NCI-H345 treated with DMSO at 0.1 percent for 48 hours (cell line): Measurements from ENCODE around the gene DENND1C.
"Not testable (repeated sequence)": the region's sequence is repeated elsewhere in the genome, so short reads cannot be mapped to it uniquely, and the experiment has no call there.

Experiments
- DNase-seq: peaks from one replicate; lab custom pipeline; 2025; ENCODE audit not compliant: unreplicated experiment; lab: John Stamatoyannopoulos, UW

Gene DENND1C

DNA sequence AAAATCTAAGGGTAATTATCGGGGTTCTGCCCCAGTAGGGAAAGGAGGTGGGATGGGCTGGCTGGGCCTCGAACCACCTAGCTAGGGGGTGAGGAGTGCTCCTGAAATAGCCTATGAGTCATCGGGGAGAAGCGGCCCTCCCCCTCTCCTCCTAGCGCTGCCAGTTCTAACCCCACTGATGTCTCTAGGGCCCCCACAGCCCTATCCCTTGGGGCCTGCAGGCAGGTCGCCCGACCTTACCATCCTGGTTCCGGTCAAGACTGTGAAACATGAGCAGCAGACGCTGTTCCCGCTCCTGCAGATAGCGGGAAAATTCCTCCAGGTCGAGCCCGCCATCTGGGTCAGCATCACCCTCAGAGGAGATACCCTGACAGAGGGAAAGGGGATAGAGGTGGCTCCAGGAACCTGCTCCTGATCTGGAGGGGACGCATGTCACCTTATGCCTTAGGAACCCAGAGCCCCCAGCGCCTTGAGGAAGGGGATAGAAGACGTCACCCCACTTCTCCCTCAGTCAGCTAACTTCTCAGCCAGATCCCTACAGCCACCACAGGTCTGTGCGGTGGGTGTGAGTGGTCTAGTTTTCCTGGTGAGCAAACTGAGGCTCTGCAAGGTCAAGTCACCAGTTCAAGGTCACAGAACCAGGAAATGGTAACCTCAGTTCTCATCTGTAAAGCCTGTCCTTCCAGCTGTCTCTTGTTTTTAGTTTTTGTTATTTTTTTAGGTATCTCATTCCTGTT, 23.5 kb downstream of the DENND1C start:
- DNase-seq: no peak

DNA sequence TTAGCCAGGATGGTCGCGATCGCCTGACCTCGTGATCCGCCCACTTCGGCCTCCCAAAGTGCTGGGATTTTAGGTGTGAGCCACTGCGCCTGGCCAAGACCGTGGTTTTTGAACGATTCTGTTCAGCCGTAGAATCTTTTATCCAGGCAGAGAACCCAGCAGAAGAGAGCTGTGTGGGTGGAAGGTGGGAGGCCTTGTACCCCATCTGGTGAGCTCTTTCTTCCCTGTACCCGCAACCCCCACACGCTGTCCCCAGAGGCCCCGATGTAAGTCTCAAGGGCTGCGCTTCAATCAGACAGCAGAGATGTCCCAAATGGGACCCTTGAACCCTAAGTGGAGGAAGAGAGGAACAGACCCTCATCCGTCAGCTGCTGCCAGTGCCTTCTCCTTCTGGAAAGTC, 25.7 kb downstream of the DENND1C start:
- no peak for DNase-seq

DNA sequence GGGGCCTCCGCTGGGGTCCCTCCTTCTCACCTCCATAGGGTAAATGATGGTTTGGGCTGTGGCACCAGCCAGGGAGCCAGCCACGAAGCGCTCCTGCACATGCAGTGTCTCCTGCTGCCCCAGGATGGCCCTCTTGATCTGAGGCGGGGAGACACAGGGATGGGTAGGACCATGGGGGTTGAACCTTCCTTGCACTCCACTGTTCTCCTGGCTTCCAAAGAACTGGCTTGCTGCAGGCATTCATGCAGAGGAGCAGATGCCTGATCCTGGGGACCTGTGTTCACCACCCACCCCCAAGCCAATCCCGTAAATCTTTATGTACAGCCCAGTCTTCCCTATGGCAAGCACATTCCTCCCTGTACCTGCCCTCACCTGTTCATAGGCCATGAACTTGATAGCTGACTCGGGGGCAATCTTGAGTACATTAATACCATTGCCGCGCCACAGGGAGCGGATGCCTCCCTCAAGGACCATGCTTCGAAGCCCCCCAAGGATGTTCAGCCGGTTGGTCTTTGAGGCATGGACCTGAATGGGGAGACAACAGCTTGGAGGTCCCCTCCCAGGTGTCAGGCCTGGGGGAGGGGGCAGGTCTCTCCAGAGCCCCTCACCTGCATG, 27.5 kb downstream of the DENND1C start:
- no peak for DNase-seq

DNA sequence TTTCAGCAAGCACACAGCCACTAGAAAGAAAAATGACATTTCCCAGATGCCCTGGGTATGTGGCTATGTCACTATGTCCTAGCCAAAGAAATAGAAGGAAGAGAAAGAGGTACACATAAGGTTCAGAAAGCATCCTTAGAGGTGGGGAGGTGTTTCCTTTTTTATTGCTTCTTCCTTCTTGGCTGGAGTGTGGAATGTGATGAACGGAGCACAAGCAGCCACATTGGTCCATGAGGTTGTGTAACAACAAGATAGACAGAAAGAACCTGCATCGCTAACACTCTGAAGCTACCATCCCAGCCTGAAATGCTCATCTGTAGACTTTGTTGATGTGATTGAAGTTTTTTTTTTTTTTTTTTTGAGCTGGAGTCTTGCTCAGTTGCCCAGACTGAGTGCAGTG, 28.7 kb downstream of the DENND1C start:
- no peak for DNase-seq

DNA sequence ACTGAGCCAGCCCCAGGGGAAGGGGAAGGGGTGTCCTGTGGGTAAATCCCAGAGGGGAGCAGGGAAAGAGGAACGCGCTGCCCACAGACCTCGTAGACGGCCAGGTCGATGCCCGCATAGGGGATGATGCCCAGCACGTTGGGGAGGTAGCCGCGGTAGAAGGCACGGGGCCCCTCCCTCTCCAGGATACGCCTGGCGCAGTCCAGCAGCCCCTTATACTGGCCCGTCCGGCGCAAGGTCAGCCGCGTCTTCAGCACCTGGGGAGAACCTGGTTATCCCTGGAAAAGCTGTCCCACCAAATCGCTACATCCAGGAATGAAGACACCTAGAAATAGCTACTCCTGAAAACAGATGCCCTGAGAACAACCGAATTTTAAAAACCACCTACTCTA, 29.4 kb downstream of the DENND1C start:
- no peak for DNase-seq

DNA sequence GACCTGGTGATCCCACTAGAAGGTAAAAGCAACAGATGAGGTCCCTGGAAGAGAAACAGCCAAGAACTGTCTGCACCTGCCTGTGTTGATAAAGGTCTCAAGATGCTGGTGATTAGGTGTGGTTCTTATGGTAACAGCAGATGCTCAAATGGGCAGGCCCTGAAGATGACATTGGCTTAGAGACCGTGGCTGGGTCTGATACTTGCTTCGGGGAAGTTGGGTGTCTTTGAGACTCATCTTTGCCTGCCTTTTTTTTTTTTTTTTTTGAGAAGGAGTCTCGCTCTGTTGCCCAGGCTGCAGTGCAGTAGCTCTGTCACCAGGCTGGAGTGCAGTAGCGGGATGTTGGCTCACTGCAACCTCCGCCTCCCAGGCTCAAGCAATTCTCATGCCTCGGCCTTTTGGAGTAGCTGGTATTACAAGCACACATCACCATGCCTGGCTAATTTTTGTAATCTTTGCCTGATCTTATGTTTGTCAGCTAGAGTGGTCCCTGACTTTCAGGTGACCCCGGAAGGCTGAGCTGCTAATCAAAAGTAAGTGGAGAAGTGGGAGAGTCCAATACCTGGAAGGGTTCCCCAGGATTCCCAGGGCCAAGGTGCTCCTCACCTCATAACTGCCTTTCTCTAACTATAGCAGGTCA, 29.9 kb downstream of the DENND1C start:
- DNase-seq: no peak

DNA sequence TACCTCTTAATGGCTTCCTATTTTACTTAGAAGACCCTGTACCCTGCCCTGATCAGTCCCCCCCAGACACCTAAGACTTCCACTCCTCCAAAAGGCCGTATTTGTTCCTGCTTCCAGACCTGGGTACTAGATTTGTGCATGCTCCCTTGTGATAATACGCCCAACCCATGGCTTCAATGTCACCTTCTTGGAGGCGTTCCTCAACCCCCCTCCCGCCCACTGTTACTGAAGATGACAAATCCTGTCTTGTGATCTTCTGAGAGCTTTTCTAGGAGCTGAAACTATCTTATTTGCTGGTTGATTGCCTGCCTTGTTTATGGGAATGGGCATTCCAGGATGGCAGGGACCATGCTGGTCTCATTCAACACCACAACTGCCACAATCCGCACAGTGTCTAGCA, 31.4 kb downstream of the DENND1C start:
- no peak for DNase-seq

DNA sequence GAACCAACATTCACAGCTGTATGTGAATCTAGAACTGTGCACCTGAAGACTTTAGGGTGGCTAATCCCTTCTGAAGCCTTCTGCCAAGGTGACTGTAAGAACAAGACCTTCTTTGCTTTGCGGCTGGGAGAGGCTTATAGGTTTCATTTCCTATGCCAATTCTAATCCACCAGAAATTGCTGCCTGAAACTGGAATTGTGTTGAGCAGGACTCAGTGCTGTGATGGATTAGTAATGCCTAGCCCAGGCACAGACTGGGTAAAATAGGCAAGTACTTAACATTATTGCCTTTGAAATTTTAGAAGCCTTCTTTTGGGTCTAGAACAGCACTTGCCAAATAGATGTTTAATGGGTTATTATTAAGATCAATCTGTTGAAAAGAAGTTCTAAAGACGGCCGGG, 33.5 kb downstream of the DENND1C start:
- DNase-seq: no peak

DNA sequence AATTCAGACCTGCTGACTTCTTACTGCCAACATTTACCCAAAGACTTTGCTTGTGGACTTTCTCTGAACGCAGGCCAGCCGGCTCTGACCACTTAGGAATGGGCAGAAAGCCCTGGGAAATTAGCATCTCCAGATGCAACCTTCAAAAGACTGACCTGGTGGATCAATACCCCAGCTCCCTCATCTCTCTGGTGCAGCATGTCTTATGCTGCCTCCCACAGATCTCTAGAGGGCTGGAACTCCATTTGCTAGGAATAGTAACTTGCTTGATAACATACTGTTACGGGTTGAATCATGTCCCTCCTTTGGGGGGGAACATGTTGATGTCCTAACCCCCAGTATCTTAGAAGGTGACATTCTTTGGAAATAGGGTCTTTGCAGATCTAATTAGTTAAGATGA, 35.1 kb downstream of the DENND1C start:
- no peak for DNase-seq

DNA sequence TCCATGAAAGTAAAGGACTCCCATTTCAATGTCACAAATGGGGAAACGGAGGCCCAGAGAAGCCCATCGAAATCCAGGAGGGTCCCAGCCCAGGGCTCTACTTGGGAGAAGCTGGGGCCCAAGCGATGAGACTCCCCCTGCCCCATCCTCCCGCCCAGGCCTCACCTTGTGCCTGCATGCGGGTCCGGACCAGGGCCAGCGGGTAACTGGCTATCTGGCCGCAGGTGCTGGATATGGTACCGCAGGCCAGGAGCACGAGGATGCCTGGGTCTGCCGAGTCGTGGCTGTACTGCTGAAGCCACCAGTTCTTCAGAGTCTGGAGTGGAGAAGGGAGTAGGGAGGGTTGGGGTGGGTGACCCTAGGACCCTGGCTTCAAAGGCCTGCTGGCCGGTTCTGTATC, 37.6 kb downstream of the DENND1C start:
- no peak for DNase-seq

DNA sequence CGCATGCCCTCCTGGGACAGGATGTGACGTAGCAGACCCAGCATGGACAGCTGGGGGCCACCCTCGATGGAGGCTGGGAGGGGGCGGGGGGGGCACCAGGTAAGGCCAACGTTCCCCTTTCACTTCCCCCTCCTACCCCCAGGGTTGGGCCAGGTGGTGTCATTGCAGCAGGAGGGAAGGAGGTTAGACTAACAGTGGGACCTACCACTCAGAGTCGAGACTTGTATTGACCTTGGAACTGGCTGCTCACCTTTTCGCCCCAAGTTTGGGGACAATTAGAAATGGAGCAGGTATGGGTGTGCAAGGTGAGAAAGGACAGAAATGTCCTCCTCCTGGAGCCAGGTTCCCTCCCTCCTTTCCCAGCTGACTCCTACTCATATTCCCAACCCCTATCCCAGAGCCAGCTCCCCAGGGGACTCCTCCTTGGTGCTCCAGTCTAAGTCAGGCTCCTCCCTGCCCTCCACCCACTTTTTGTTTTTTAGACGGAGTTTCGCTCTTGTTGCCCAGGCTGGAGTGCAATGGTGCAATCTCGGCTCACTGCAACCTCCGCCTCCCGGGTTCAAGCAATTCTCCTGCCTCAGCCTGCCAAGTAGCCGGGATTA, 39.4 kb downstream of the DENND1C start:
- no peak for DNase-seq

DNA sequence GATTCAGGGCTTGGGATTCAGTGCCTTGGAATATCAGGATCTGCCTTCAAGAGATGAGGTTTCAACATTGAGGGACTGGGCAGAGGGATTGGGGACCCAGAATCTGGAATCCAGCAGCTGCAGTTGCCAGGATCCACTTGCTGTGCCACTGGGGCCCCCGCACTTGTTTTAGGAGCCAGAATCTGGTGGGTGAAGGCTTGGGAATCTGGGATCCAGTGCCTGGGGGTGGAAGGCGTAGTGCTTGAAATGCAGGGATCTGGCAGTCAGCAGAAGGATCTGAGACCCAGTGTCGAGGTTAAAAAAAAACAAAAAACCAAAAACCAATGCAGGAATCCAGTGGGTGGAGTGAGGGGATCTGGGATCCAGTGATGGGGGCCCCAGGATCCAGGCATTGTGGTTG, 40.7 kb downstream of the DENND1C start:
- DNase-seq: no peak

DNA sequence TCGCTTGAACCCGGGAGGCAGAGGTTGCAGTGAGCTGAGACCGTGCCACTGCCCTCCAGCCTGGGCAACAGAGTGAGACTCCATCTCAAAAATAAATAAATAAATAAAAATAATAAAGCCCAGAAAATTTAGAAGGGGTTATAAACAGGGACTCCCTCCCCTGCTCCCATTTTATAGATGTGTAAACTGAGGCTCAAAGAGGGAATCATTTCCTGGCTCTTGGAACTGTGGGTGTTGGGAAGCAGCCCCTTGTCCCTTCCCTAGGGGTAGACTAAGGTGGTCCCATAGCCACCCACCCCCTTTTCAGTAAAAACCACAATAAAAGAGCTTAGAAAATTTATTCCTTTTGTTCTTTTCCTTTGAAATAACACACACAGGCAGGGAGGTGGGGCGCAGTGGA, 41.8 kb downstream of the DENND1C start:
- no peak for DNase-seq

DNA sequence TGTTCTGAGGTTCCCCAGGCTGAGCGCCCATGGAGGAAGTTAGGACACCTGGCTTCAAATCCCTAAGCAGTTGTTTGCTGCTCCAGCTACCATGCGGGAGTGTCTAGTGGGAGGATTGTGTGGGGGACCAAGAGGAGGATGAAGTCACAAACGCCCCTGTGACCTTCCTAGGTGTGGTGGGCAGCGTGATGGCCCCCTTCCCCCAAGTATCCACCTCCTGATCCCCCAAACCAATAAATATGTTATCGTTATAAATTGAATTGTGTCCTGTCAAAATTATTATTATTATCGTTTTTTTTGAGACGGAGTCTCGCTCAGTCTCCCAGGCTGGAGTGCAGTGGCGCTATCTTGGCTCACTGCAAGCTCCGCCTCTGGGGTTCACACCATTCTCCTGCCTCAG, 47.9 kb downstream of the DENND1C start, which contains the start of gene SLC25A41:
SLC25A41 (minus strand) TSS at position 101 of the 400 bp plus-strand sequence; CDS start at position 31, 70 bp downstream.
- no peak for DNase-seq

DNA sequence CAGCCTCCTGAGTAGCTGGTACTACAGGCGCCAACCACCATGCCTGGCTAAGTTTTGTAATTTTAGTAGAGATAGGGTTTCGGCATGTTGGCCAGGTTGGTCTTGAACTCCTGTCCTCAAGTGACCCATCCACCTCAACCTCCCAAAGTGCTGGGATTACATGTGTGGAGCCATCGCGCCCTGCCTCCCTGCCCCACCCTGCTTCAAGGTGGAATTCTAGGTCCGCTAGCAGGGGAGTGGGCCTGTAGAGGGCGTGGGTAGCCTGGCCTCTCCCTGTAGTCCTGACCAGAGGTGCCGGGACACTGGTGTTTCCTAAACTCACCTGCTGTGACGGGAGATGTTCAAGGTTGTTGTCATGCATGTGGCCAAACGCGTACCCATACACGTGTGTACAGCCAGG, 48.4 kb downstream of the DENND1C start:
- DNase-seq: no peak

DNA sequence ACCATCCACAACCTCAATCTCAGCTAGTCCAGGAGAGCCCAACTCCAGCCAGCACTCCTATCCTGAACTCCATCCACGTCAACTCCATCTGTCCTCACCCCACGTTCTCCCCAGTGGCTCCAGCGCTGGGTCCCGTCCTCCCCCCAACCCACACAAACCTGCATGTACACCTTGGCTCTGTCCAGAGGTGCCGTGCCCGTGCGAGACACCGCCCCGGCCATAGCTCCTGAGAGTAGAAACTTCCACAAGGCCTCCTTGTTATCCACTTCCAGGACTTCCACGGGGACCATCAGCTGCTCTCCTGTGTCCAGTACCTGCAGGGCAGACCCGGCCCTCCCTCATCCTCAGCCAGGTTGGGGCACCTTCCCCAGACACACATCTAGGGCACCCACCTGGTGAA, 49.7 kb downstream of the DENND1C start:
- no peak for DNase-seq

DNA sequence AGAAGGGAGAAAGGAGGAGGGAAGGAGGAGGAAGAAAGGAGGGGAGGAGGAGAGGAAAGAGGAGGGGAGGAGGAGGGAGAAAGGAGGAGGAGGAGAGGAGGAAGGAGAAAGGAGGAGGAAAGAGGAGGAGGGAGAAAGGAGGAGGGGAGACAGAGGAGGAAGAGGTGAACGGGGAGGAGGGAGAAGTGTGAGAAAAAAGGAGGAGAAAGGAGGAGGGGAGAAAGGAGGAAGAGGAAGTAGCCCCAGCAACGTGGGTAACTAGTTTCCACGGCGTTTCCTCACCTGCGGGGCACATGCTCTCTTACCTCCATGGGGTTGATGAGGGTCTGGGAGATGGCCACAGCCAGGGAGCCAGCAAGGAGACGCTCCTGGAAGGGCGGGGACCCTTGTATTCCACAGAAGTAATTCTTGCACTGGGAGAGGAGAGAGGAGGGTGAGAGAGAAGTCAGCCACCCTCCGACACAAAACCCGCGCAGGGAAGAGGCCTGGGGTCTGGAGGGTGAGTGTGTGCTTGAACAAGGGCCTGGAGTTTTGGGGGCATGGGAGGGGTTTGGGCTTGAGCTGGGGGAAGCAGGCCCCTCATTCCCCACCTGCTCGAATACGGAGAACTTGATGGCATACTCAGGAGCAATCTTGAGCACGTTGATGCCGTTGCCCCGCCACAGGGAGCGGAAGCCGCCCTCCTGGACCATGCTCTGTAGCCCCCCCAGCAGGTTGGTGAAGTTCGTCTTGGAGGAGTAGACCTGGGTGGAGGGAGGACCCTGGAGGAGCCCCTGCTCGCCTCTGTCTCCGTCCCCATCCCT, 52.0 kb downstream of the DENND1C start:
- DNase-seq: no peak

DNA sequence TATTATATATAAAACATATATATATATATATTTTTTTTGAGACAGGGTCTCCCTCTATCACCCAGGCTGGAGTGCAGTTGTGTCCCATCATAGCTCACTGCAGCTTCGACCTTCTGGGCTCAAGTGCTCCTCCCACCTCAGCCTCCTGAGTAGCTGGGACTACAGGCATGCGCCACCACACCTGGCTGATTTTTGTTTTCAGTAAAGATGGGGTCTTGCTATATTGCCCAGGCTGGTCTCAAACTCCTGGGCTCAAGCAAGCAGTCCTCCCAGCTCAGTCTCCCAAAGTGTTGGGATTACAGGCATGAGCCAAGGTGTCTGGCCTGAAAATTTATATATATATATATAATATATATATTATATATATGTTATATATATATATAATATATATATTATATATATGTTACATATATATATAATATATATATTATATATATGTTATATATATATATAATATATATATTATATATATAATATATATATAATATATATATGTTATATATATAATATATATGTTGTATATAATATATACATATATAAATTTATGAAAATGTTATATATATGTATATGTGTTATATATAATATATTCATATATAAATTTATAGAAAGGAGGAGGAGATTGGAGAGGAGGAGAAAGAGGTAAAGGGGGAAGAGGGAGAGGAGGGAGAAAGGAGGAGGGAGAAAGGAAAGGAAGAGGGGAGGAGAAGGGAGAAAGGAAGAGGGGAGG, 52.7 kb downstream of the DENND1C start:
- not testable (repeated sequence) for DNase-seq

DNA sequence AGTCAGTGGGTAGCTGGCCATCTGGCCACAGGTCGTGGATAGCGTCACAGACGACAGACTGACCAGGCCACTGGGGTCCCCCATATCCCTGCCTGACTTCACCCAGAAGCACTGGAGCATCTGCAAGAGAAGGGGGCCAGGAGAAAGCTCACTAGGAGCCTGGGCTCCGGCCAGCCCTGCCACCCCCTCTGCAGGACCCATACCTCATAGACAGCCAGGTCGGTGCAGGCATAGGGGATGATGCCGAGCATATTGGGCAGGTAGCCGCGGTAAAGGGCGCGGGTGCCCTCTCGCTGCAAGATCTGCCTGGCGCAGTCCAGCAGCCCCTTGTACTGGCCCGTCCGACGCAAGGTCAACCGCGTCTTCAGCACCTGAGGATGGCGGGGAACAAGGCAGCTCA, 54.5 kb downstream of the DENND1C start:
- DNase-seq: no peak
